Amygdala (tissue), 56 donors: Measurements from ENCODE around the gene OR10P1.
"Not testable (repeated sequence)": the region's sequence is repeated elsewhere in the genome, so short reads cannot be mapped to it uniquely, and the experiment has no call there.

Experiments used
- DNase-seq, 56 donors: peaks; one replicate each; lab custom pipeline; 2025; lab: John Stamatoyannopoulos, UW

OR10P1 gene

GRCh38 chr12:55650620-55651298 lies 14.1 kb downstream of the OR10P1 start:
- DNase-seq = not testable (repeated sequence)

- no peak for DNase-seq
Measured at GRCh38 chr12:55651299-55651683, 14.6 kb downstream of the OR10P1 start.

GRCh38 chr12:55652352-55652751 lies 15.7 kb downstream of the OR10P1 start:
- DNase-seq = no peak

GRCh38 chr12:55653031-55653430 lies 16.3 kb downstream of the OR10P1 start:
- DNase-seq = no peak

- no peak for DNase-seq
Measured at GRCh38 chr12:55654511-55655214, 18.0 kb downstream of the OR10P1 start.

GRCh38 chr12:55657212-55657611 lies 20.5 kb downstream of the OR10P1 start:
- no peak for DNase-seq

- no peak for DNase-seq
Measured at GRCh38 chr12:55658212-55658611, 21.5 kb downstream of the OR10P1 start.

- no peak for DNase-seq
Measured at GRCh38 chr12:55658635-55659391, 22.1 kb downstream of the OR10P1 start.

- peak in 3 of 56 donors; percentile 2 to 37 (median 3) for DNase-seq
Measured at GRCh38 chr12:55659486-55660385, 23.0 kb downstream of the OR10P1 start.

- DNase-seq = no peak
Measured at GRCh38 chr12:55663391-55663790, 26.7 kb downstream of the OR10P1 start.

- no peak for DNase-seq
Measured at GRCh38 chr12:55664826-55665225, 28.1 kb downstream of the OR10P1 start.

GRCh38 chr12:55666508-55666907 lies 29.8 kb downstream of the OR10P1 start:
- no peak for DNase-seq

GRCh38 chr12:55670276-55670675 lies 33.6 kb downstream of the OR10P1 start:
- no peak for DNase-seq

- DNase-seq = no peak
Measured at GRCh38 chr12:55671746-55672145, 35.1 kb downstream of the OR10P1 start.

- no peak for DNase-seq
Measured at GRCh38 chr12:55673638-55674037, 36.9 kb downstream of the OR10P1 start.

GRCh38 chr12:55675666-55676065 lies 39.0 kb downstream of the OR10P1 start:
- DNase-seq = no peak

GRCh38 chr12:55676707-55677106 lies 40.0 kb downstream of the OR10P1 start:
- DNase-seq = no peak

- no peak for DNase-seq
Measured at GRCh38 chr12:55679691-55680090, 43.0 kb downstream of the OR10P1 start.

GRCh38 chr12:55681142-55682077 lies 44.7 kb downstream of the OR10P1 start:
- DNase-seq = peak in 14 of 56 donors; percentile 6 to 40 (median 24)
